IMR-90 (cell line): ENCODE data around the gene ELOA. TPM values are rescaled to one million over a fixed set of nuclear protein-coding genes. Genes with fewer than 3 reads are reported as not detected.
A peak's percentile ranks its signal among the peaks of the same experiment; 100 is the strongest.

Source experiments
- ATAC-seq: fragments of 200-7000 bp; cut with Tn5 transposase; 2 replicates; pipeline ENCODE4 v1.9.1; 2020; ENCODE audit warnings: low read depth, mild to moderate bottlenecking, moderate library complexity
- BruUV-seq: library from RNA; stranded (reverse); fragments of 400-500 nt; replicated peaks from 2 replicates; lab custom pipeline; 2021; lab: Mats Ljungman, UMichigan
- CTCF ChIA-PET: fragments of 300-600 bp; formaldehyde crosslinking; extraction: SDS; loops from one replicate; lab custom pipeline; 2021; ENCODE audit warnings: antibody characterized with exemption; lab: Yijun Ruan, JAX
- POLR2A ChIA-PET: fragments of 300-600 bp; sonication (Branson Sonifier 250); formaldehyde crosslinking; loops from one replicate; lab custom pipeline; 2022; ENCODE audit warnings: antibody characterized with exemption; ENCODE audit not compliant: unreplicated experiment; lab: Charles Lee
- DNase-seq: peaks from one replicate; pipeline ENCODE4 v3.0.0; 2013
- H2AFZ ChIP-seq: replicated peaks from 2 replicates; pipeline ENCODE3; 2013; ENCODE audit warnings: low read length, mild to moderate bottlenecking; ENCODE audit not compliant: poor library complexity
- H2AK5ac ChIP-seq: 2 replicates; pipeline ENCODE4 v1.6.1; 2013; ENCODE audit warnings: low read depth, low read length, inconsistent platforms
- H2AK9ac ChIP-seq: replicated peaks from 2 replicates; pipeline ENCODE3; 2013; ENCODE audit warnings: mild to moderate bottlenecking, low read depth, low read length, moderate library complexity; ENCODE audit not compliant: poor library complexity
- H2BK120ac ChIP-seq: 2 replicates; pipeline ENCODE4 v1.6.1; 2013; ENCODE audit warnings: low read depth, low read length, inconsistent platforms
- H2BK15ac ChIP-seq: 3 replicates; pipeline ENCODE4 v1.6.1; 2013; ENCODE audit warnings: low read depth, low read length, inconsistent platforms
- H2BK20ac ChIP-seq: 2 replicates; pipeline ENCODE4 v1.6.1; 2013; ENCODE audit warnings: low read depth, mild to moderate bottlenecking, inconsistent platforms, low read length, moderate library complexity
- H2BK5ac ChIP-seq: 2 replicates; pipeline ENCODE4 v1.6.1; 2013; ENCODE audit warnings: mild to moderate bottlenecking, low read depth, low read length, inconsistent platforms; ENCODE audit not compliant: poor library complexity, severe bottlenecking
- H3K14ac ChIP-seq: replicated peaks from 2 replicates; pipeline ENCODE4 v1.6.1; 2013; ENCODE audit warnings: low read depth, low read length, inconsistent platforms
- H3K18ac ChIP-seq: 2 replicates; pipeline ENCODE4 v1.6.1; 2013; ENCODE audit warnings: low read depth, low read length, control low read depth
- H3K23ac ChIP-seq: 2 replicates; pipeline ENCODE4 v1.6.1; 2013; ENCODE audit warnings: low read depth, low read length, inconsistent platforms
- H3K27ac ChIP-seq: 2 replicates; pipeline ENCODE4 v1.5.1; 2013; ENCODE audit warnings: mild to moderate bottlenecking, control low read depth, low read length; ENCODE audit not compliant: insufficient read depth
- H3K27me3 ChIP-seq: 2 replicates; pipeline ENCODE4 v1.6.1; 2013; ENCODE audit warnings: low read length; ENCODE audit not compliant: control insufficient read depth, insufficient read depth
- H3K36me3 ChIP-seq: 2 replicates; pipeline ENCODE4 v1.6.1; 2013; ENCODE audit warnings: low read length, mixed read lengths; ENCODE audit not compliant: control insufficient read depth, insufficient read depth
- H3K4ac ChIP-seq: 2 replicates; pipeline ENCODE4 v1.6.1; 2013; ENCODE audit warnings: low read depth, low read length, inconsistent platforms
- H3K4me1 ChIP-seq: 2 replicates; pipeline ENCODE4 v1.6.1; 2013; ENCODE audit warnings: low read length, mixed read lengths; ENCODE audit not compliant: control insufficient read depth, insufficient read depth
- H3K4me2 ChIP-seq: 2 replicates; pipeline ENCODE4 v1.6.1; 2013; ENCODE audit warnings: low read depth, mild to moderate bottlenecking, control low read depth, low read length, moderate library complexity
- H3K4me3 ChIP-seq: 2 replicates; pipeline ENCODE4 v1.5.1; 2013; ENCODE audit warnings: low read depth, mild to moderate bottlenecking, control low read depth, low read length, moderate library complexity; ENCODE audit not compliant: insufficient read depth
- H3K56ac ChIP-seq: 2 replicates; pipeline ENCODE4 v1.6.1; 2013; ENCODE audit warnings: low read length, inconsistent platforms; ENCODE audit not compliant: insufficient read depth; ENCODE audit errors: extremely low read depth
- H3K79me1 ChIP-seq, 2 experiments: 2 replicates each; pipeline ENCODE4 v1.6.1; 2013; ENCODE audit warnings: low read length in 2 of 2, inconsistent platforms in 1 of 2, low read depth in 1 of 2
- H3K9ac ChIP-seq: 2 replicates; pipeline ENCODE4 v1.6.1; 2013; ENCODE audit warnings: low read depth, low read length, control low read depth
- H3K9me1 ChIP-seq: 2 replicates; pipeline ENCODE4 v1.6.1; 2013; ENCODE audit warnings: low read length, inconsistent platforms; ENCODE audit not compliant: insufficient read depth
- H3K9me3 ChIP-seq: 2 replicates; pipeline ENCODE4 v1.6.1; 2013; ENCODE audit warnings: low read length; ENCODE audit not compliant: control insufficient read depth, insufficient read depth
- H4K20me1 ChIP-seq: 2 replicates; pipeline ENCODE4 v1.6.1; 2013; ENCODE audit warnings: low read length, inconsistent platforms; ENCODE audit not compliant: insufficient read depth
- H4K5ac ChIP-seq: 2 replicates; pipeline ENCODE4 v1.6.1; 2013; ENCODE audit warnings: mild to moderate bottlenecking, low read depth, low read length, control low read depth
- H4K8ac ChIP-seq, 2 experiments: 2 replicates each; pipeline ENCODE4 v1.6.1; 2013; ENCODE audit warnings: low read depth in 2 of 2, low read length in 2 of 2, control low read depth in 1 of 2, inconsistent platforms in 1 of 2
- H4K91ac ChIP-seq: 2 replicates; pipeline ENCODE4 v1.6.1; 2013; ENCODE audit warnings: low read depth, low read length, inconsistent platforms; ENCODE audit not compliant: insufficient read depth
- CHD1 ChIP-seq: IDR thresholded peaks from 2 replicates; pipeline ENCODE4 v1.6.1; 2012; ENCODE audit warnings: low read depth, low read length, improper control_type of control experiment
- ELK1 ChIP-seq: fragments of 150-350 bp; IDR thresholded peaks from 2 replicates; pipeline ENCODE4 v1.6.1; 2016; ENCODE audit warnings: low read depth, mild to moderate bottlenecking, low read length, moderate library complexity, borderline replicate concordance
- MXI1 ChIP-seq: IDR thresholded peaks from 2 replicates; pipeline ENCODE4 v1.6.1; 2012; ENCODE audit warnings: low read depth, mild to moderate bottlenecking, low read length, moderate library complexity, borderline replicate concordance
- NFE2L2 ChIP-seq: fragments of 150-350 bp; IDR thresholded peaks from 2 replicates; pipeline ENCODE4 v1.6.1; 2016; ENCODE audit warnings: low read depth, mild to moderate bottlenecking, low read length
- RFX5 ChIP-seq: IDR thresholded peaks from 2 replicates; pipeline ENCODE4 v1.8.0; 2012; ENCODE audit warnings: low read depth, mild to moderate bottlenecking, low read length, moderate library complexity
- USF2 ChIP-seq: fragments of 150-350 bp; IDR thresholded peaks from 2 replicates; pipeline ENCODE4 v1.6.1; 2017; ENCODE audit warnings: mild to moderate bottlenecking, antibody characterized with exemption, low read length, low read depth
- WGBS, 2 experiments: methylation state at CpG; one replicate each; pipeline versions ENCODE4 v1.1.5 to v1.1.7; 2013; ENCODE audit warnings: missing lambda C conversion rate in 2 of 2; ENCODE audit not compliant: insufficient read length in 1 of 2; ENCODE audit errors: extremely low coverage in 2 of 2; 5-methylcytosine and 5-hydroxymethylcytosine counted together
- dilution Hi-C: fragments of 300-500 bp; cut with HindIII; formaldehyde crosslinking; loops from one replicate; pipeline ENCODE4 v1.14.3; 2018; ENCODE audit warnings: low sequenced_read_pairs; ENCODE audit not compliant: unreplicated experiment
- in situ Hi-C: fragments of 300-500 bp; cut with MboI; formaldehyde crosslinking; loops from 3 replicates; pipeline ENCODE4 v1.14.3; 2019; ENCODE audit warnings: low sequenced_read_pairs, inconsistent platforms, mixed read lengths
- intact Hi-C: fragments of 100-400 bp; cut with micrococcal nuclease; formaldehyde crosslinking; loops from 2 replicates; pipeline ENCODE4 v1.10.0; 2022
- polyA plus RNA-seq, 3 experiments: library from polyadenylated mRNA; depleted of rRNA; stranded (reverse); fragments of >200 nt; gene quantifications; 2 replicates each; pipeline ENCODE4 v1.2.3, GENCODE V29; 2012; ENCODE audit warnings: low replicate concordance in 1 of 3
- total RNA-seq: library from RNA; depleted of rRNA; stranded (reverse); fragments of >200 nt; gene quantifications from 2 replicates; pipeline ENCODE4 v1.2.3, GENCODE V29; 2012

The ELOA gene
- total and polyA plus RNA-seq, 2 of the 4 experiments (the other 2 are of a cell fraction) = 22.9 to 40.7 TPM

GRCh38 chr1:23720256-23720995 is 22.8 kb upstream of the ELOA start:
- dilution Hi-C loops = no loop called here
- in situ Hi-C loops = no loop called here
- H2AK9ac ChIP-seq = no peak overlapping the region
- no peak overlapping the region for H2BK5ac ChIP-seq
- H3K36me3 ChIP-seq = no peaks in the 10 kb centered on the region
- no peak overlapping the region for H3K56ac ChIP-seq
- H2BK20ac ChIP-seq = no peak overlapping the region
- no peak overlapping the region for H3K4me3 ChIP-seq
- BruUV-seq = no TSS peak
- H2BK15ac ChIP-seq = no peak overlapping the region
- H4K8ac ChIP-seq = no peak overlapping the region
- H4K91ac ChIP-seq = no peak overlapping the region
- no peak overlapping the region for H3K18ac ChIP-seq
- CTCF ChIA-PET = no interaction called here
- peaks cover 8% of the 10 kb centered on the region for H3K4me1 ChIP-seq
- no peak overlapping the region; the same call in 1 of the 2 replicates for H3K14ac ChIP-seq
- H4K5ac ChIP-seq = no peak overlapping the region
- WGBS, 2 experiments = 100% methylated on average over 1 of the region's 10 CpGs; no CpG with 5 or more reads in 1 of the 2 experiments
- H3K23ac ChIP-seq = peak overlapping the region; percentile 24; the same call in 1 of the 2 replicates
- peaks cover 16 to 62% of the 10 kb centered on the region in 2 experiments for H3K79me1 ChIP-seq
- no peak overlapping the region for H3K9ac ChIP-seq
- intact Hi-C loops = no loop called here
- peak overlapping the region; percentile 0; the same call in 1 of the 2 replicates for H2AK5ac ChIP-seq
- H3K27me3 ChIP-seq = no peaks in the 10 kb centered on the region
- H4K20me1 ChIP-seq = peaks cover 42% of the 10 kb centered on the region
- H3K27ac ChIP-seq = peak overlapping the region; percentile 0; the same call in 1 of the 2 replicates
- ATAC-seq = peak; percentile 10
- peaks cover 18% of the 10 kb centered on the region for H3K9me1 ChIP-seq
- TF ChIP-seq USF2 = no peak
- no peak for TF ChIP-seq RFX5
- TF ChIP-seq NFE2L2 = peak; percentile 47; the same call in 1 of the 2 replicates
- no peak for TF ChIP-seq MXI1
- TF ChIP-seq ELK1 = no peak
- TF ChIP-seq CHD1 = no peak
- POLR2A ChIA-PET = interaction anchor here (0.6 kb wide), 1 partner anchor 1755 kb away, joined by 3 read pairs; no protein-coding TSS in a partner anchor
- H3K4me2 ChIP-seq = no peak overlapping the region
- H2BK120ac ChIP-seq = no peak overlapping the region
- H2AFZ ChIP-seq = peak overlapping the region; percentile 26
- no peaks in the 10 kb centered on the region for H3K9me3 ChIP-seq
- DNase-seq = peak; percentile 37
- H3K4ac ChIP-seq = no peak overlapping the region
